Liver (tissue), 9 donors: ENCODE measurements around the gene BRAF. TPM values are rescaled to one million over a fixed set of nuclear protein-coding genes. Genes with fewer than 3 reads are reported as not detected.

Experiments used
- DNase-seq: peaks from one replicate; pipeline ENCODE4 v3.0.0-alpha.2; 2017; ENCODE audit warnings: low spot score
- H3K27ac ChIP-seq, 2 donors: one replicate each; pipeline ENCODE4 v1.7.0; 2013; ENCODE audit warnings: inconsistent platforms in 2 of 2, low read length in 2 of 2, control low read depth in 1 of 2, low read depth in 1 of 2, mild to moderate bottlenecking in 1 of 2
- H3K27me3 ChIP-seq, 4 donors: one replicate each; pipeline versions ENCODE4 v1.6.1 to v1.7.0; 2013; ENCODE audit warnings: low read length in 3 of 4, inconsistent platforms in 1 of 4, mild to moderate bottlenecking in 1 of 4, moderate library complexity in 1 of 4; ENCODE audit not compliant: control insufficient read depth in 4 of 4, insufficient read depth in 4 of 4
- H3K36me3 ChIP-seq, 4 donors: one replicate each; pipeline versions ENCODE4 v1.6.1 to v1.7.0; 2013; ENCODE audit warnings: low read length in 3 of 4, mild to moderate bottlenecking in 3 of 4, low read depth in 1 of 4, moderate library complexity in 1 of 4; ENCODE audit not compliant: control insufficient read depth in 4 of 4, insufficient read depth in 3 of 4
- H3K4me1 ChIP-seq, 4 donors: one replicate each; pipeline versions ENCODE4 v1.6.1 to v1.7.0; 2013; ENCODE audit warnings: low read length in 3 of 4, mild to moderate bottlenecking in 3 of 4, moderate library complexity in 1 of 4; ENCODE audit not compliant: control insufficient read depth in 4 of 4, insufficient read depth in 4 of 4
- H3K4me3 ChIP-seq, 3 donors: one replicate each; pipeline versions ENCODE4 v1.6.1 to v1.7.0; 2013; ENCODE audit warnings: low read length in 3 of 3, control low read depth in 1 of 3, low read depth in 1 of 3, mild to moderate bottlenecking in 1 of 3
- H3K9ac ChIP-seq, 2 donors: one replicate each; pipeline ENCODE4 v1.7.0; 2013; ENCODE audit warnings: low read length in 2 of 2, mild to moderate bottlenecking in 2 of 2, moderate library complexity in 2 of 2, control low read depth in 1 of 2, low read depth in 1 of 2
- H3K9me3 ChIP-seq, 4 donors: one replicate each; pipeline versions ENCODE4 v1.6.1 to v1.7.0; 2013; ENCODE audit warnings: low read length in 3 of 4; ENCODE audit not compliant: control insufficient read depth in 4 of 4
- ATF3 ChIP-seq: IDR thresholded peaks from 2 replicates; pipeline ENCODE4 v1.6.1; 2016; ENCODE audit warnings: antibody characterized with exemption
- CTCF ChIP-seq: fragments of 150-350 bp; IDR thresholded peaks from 2 replicates; pipeline ENCODE4 v1.5.1; 2017; ENCODE audit warnings: improper control_type of control experiment, low read depth, low read length; ENCODE audit not compliant: missing input control
- EGR1 ChIP-seq, 2 donors: IDR thresholded peaks; 2 replicates each; pipeline ENCODE4 v1.6.1; 2016 to 2018; ENCODE audit warnings: antibody characterized with exemption in 2 of 2, low read depth in 2 of 2
- FOXA1 ChIP-seq: IDR thresholded peaks from 2 replicates; pipeline ENCODE4 v1.6.1; 2016; ENCODE audit warnings: antibody characterized with exemption
- FOXA2 ChIP-seq: IDR thresholded peaks from 2 replicates; pipeline ENCODE4 v1.6.1; 2016; ENCODE audit warnings: antibody characterized with exemption
- GABPA ChIP-seq, 2 donors: IDR thresholded peaks in 1 of 2; conservative IDR thresholded peaks in 1 of 2; 2 replicates each; pipeline ENCODE4 v1.6.1; 2016; ENCODE audit warnings: antibody characterized with exemption in 2 of 2, mild to moderate bottlenecking in 1 of 2, moderate library complexity in 1 of 2
- HNF4A ChIP-seq, 2 donors: conservative IDR thresholded peaks; 2 replicates each; pipeline ENCODE4 v1.6.1; 2016; ENCODE audit warnings: antibody characterized with exemption in 2 of 2, mild to moderate bottlenecking in 2 of 2
- HNF4G ChIP-seq: IDR thresholded peaks from 2 replicates; pipeline ENCODE4 v1.6.1; 2016; ENCODE audit warnings: antibody characterized with exemption
- JUND ChIP-seq, 2 donors: IDR thresholded peaks; 2 replicates each; pipeline ENCODE4 v1.6.1; 2016; ENCODE audit warnings: antibody characterized with exemption in 2 of 2
- MAX ChIP-seq: IDR thresholded peaks from 2 replicates; pipeline ENCODE4 v1.6.1; 2016; ENCODE audit warnings: antibody characterized with exemption
- NR2F2 ChIP-seq: IDR thresholded peaks from 2 replicates; pipeline ENCODE4 v1.6.1; 2016; ENCODE audit warnings: antibody characterized with exemption
- RAD21 ChIP-seq, 2 donors: IDR thresholded peaks; 2 replicates each; pipeline ENCODE4 v1.6.1; 2016; ENCODE audit warnings: antibody characterized with exemption in 2 of 2, mild to moderate bottlenecking in 2 of 2
- REST ChIP-seq: IDR thresholded peaks from 2 replicates; pipeline ENCODE4 v1.6.1; 2016; ENCODE audit warnings: antibody characterized with exemption, mild to moderate bottlenecking
- RXRA ChIP-seq, 2 donors: IDR thresholded peaks; 2 replicates each; pipeline ENCODE4 v1.6.1; 2017 to 2018; ENCODE audit warnings: antibody characterized with exemption in 2 of 2, mild to moderate bottlenecking in 1 of 2
- SP1 ChIP-seq: IDR thresholded peaks from 2 replicates; pipeline ENCODE4 v1.6.1; 2018; ENCODE audit warnings: antibody characterized with exemption, mild to moderate bottlenecking
- TAF1 ChIP-seq: conservative IDR thresholded peaks from 2 replicates; pipeline ENCODE4 v1.6.1; 2016; ENCODE audit warnings: antibody characterized with exemption, mild to moderate bottlenecking
- YY1 ChIP-seq: IDR thresholded peaks from 2 replicates; pipeline ENCODE4 v1.6.1; 2016; ENCODE audit warnings: antibody characterized with exemption, mild to moderate bottlenecking
- ZBTB33 ChIP-seq: IDR thresholded peaks from 2 replicates; pipeline ENCODE4 v1.6.1; 2016; ENCODE audit warnings: antibody characterized with exemption
- WGBS: extraction: QIAGEN DNeasy Blood & Tissue Kit; methylation state at CpG from one replicate; pipeline ENCODE4 v1.1.7; 2013; 5-methylcytosine and 5-hydroxymethylcytosine counted together
- polyA plus RNA-seq, 2 donors: library from polyadenylated mRNA; stranded (reverse) in 1 of 2; unstranded in 1 of 2; fragments of 200-250 nt in 1 of 2; fragments of >200 nt in 1 of 2; fragmentation: Nextera tagmentation in 1 of 2; extraction: Ambion mirVana in 1 of 2; gene quantifications; one replicate each; pipeline versions ENCODE4 v1.2.1 to v1.2.3, GENCODE V29; 2013 to 2015
- total RNA-seq, 2 donors: library from RNA; depleted of rRNA; stranded (reverse); fragments of >200 nt; gene quantifications; one replicate each; pipeline ENCODE4 v1.2.3, GENCODE V29; 2014
- donor health status: healthy.
- donor health status: healthy.
- donor health status: healthy.
- donor health status: healthy.
- donor health status: healthy.

The BRAF gene
- total and polyA plus RNA-seq, 4 donors, result 2.6 to 21.9 (median 14.0) TPM

GRCh38 chr7:140778975-140779374, 145.8 kb downstream of the BRAF start:
- Histone ChIP-seq H3K9me3 (no peaks in the 10 kb centered on the region), H3K36me3 (peaks cover 2 to 39% (median 23%) of the 10 kb centered on the region in 4 donors), H3K4me3 (no peak overlapping the region), H3K9ac (no peak overlapping the region), H3K27ac (no peak overlapping the region), H3K27me3 (no peaks in the 10 kb centered on the region), H3K4me1 (no peaks in the 10 kb centered on the region)
- TF ChIP-seq RAD21 (IDR thresholded peaks at IDR 0.05) (no peak), FOXA2 (no peak)
- WGBS, result 77% methylated on average over 2 of the region's 2 CpGs
- DNase-seq, result no peak

- TF ChIP-seq CTCF (no peak), TAF1 (no peak)
- H3K27ac ChIP-seq, result no peak overlapping the region
- H3K9me3 ChIP-seq, result no peaks in the 10 kb centered on the region
- no peaks in the 10 kb centered on the region for H3K27me3 ChIP-seq
- no peak for DNase-seq
- WGBS, result 99% methylated on average over 1 of the region's 1 CpG
- no peak overlapping the region for H3K4me3 ChIP-seq
- no peaks in the 10 kb centered on the region for H3K4me1 ChIP-seq
- H3K36me3 ChIP-seq, result peaks cover 2 to 40% (median 24%) of the 10 kb centered on the region in 4 donors
- no peak overlapping the region for H3K9ac ChIP-seq
These were observed 146.2 kb downstream of the BRAF start for GRCh38 chr7:140778568-140778967.

GRCh38 chr7:140774371-140774770, 150.4 kb downstream of the BRAF start:
- no peak for DNase-seq
- H3K9ac ChIP-seq, result no peak overlapping the region
- WGBS, result 93% methylated on average over 4 of the region's 4 CpGs
- H3K4me1 ChIP-seq, result no peaks in the 10 kb centered on the region
- TF ChIP-seq RAD21 (IDR thresholded peaks at IDR 0.05), result no peak
- no peak for TF ChIP-seq RXRA (IDR thresholded peaks at IDR 0.05)
- no peak for TF ChIP-seq NR2F2
- TF ChIP-seq ZBTB33, result no peak
- no peak for TF ChIP-seq EGR1 (IDR thresholded peaks at IDR 0.05; ENCODE audit: low read depth in 2 of 2)
- TF ChIP-seq MAX, result no peak
- TF ChIP-seq HNF4A (conservative IDR thresholded peaks at IDR 0.05), result no peak
- TF ChIP-seq CTCF, result no peak
- no peak for TF ChIP-seq TAF1
- no peak for TF ChIP-seq SP1
- no peak for TF ChIP-seq FOXA1
- TF ChIP-seq FOXA2, result no peak
- TF ChIP-seq YY1, result no peak
- TF ChIP-seq REST, result no peak
- no peak for TF ChIP-seq ATF3
- no peak for TF ChIP-seq JUND (IDR thresholded peaks at IDR 0.05)
- no peak for TF ChIP-seq GABPA (IDR thresholded peaks at IDR 0.05 in 1 of 2, conservative IDR thresholded peaks at IDR 0.05 in 1 of 2)
- TF ChIP-seq HNF4G, result no peak
- H3K36me3 ChIP-seq, result peaks cover 0 to 37% (median 24%) of the 10 kb centered on the region in 4 donors
- no peaks in the 10 kb centered on the region for H3K27me3 ChIP-seq
- no peak overlapping the region for H3K4me3 ChIP-seq
- H3K27ac ChIP-seq, result no peak overlapping the region
- no peaks in the 10 kb centered on the region for H3K9me3 ChIP-seq
